ENCODE results near the gene ZSWIM7.

Gene ZSWIM7

GRCh38 chr17:15970500-15970899 lies 29.0 kb downstream of the ZSWIM7 start:
- H3K9me3 ChIP-seq (ENCODE audit: control insufficient read depth in 1 of 2, low read length in 2 of 2) = no peaks in the 10 kb centered on the region
- peaks cover 0 to 9% of the 10 kb centered on the region in 2 donors for H3K36me3 ChIP-seq (ENCODE audit: control insufficient read depth in 1 of 2, insufficient read depth in 2 of 2, low read length in 2 of 2)
- H3K4me3 ChIP-seq (ENCODE audit: low read depth in 1 of 2, low read length in 2 of 2) = no peak overlapping the region
- H3K27me3 ChIP-seq (ENCODE audit: low read depth, low read length) = no peaks in the 10 kb centered on the region
- peaks cover 4 to 8% of the 10 kb centered on the region in 2 donors for H3K4me1 ChIP-seq (ENCODE audit: control insufficient read depth in 1 of 2, insufficient read depth in 2 of 2, low read length in 2 of 2)
- no peak overlapping the region for H3K27ac ChIP-seq (ENCODE audit: low read length)

- Histone ChIP-seq H3K36me3 (ENCODE audit: control insufficient read depth in 1 of 2, insufficient read depth in 2 of 2, low read length in 2 of 2) (no peaks in the 10 kb centered on the region), H3K4me3 (ENCODE audit: low read depth in 1 of 2, low read length in 2 of 2) (no peak overlapping the region), H3K4me1 (ENCODE audit: control insufficient read depth in 1 of 2, insufficient read depth in 2 of 2, low read length in 2 of 2) (peaks cover 4 to 8% of the 10 kb centered on the region in 2 donors), H3K27ac (ENCODE audit: low read length) (no peak overlapping the region), H3K27me3 (ENCODE audit: low read depth, low read length) (no peaks in the 10 kb centered on the region), H3K9me3 (ENCODE audit: control insufficient read depth in 1 of 2, low read length in 2 of 2) (no peaks in the 10 kb centered on the region)
These were observed 30.0 kb downstream of the ZSWIM7 start for GRCh38 chr17:15969463-15969862.

- no peaks in the 10 kb centered on the region for H3K36me3 ChIP-seq (ENCODE audit: control insufficient read depth in 1 of 2, insufficient read depth in 2 of 2, low read length in 2 of 2)
- H3K27me3 ChIP-seq (ENCODE audit: low read depth, low read length) = no peaks in the 10 kb centered on the region
- no peak overlapping the region for H3K4me3 ChIP-seq (ENCODE audit: low read depth in 1 of 2, low read length in 2 of 2)
- no peaks in the 10 kb centered on the region for H3K9me3 ChIP-seq (ENCODE audit: control insufficient read depth in 1 of 2, low read length in 2 of 2)
- no peak overlapping the region for H3K27ac ChIP-seq (ENCODE audit: low read length)
- peaks cover 4 to 8% of the 10 kb centered on the region in 2 donors for H3K4me1 ChIP-seq (ENCODE audit: control insufficient read depth in 1 of 2, insufficient read depth in 2 of 2, low read length in 2 of 2)
These were observed 31.7 kb downstream of the ZSWIM7 start for GRCh38 chr17:15967706-15968399.

- Histone ChIP-seq H3K36me3 (ENCODE audit: control insufficient read depth in 1 of 2, insufficient read depth in 2 of 2, low read length in 2 of 2) (no peaks in the 10 kb centered on the region), H3K4me3 (ENCODE audit: low read depth in 1 of 2, low read length in 2 of 2) (peak overlapping the region in 1 of 2 donors; percentile 13), H3K27me3 (ENCODE audit: low read depth, low read length) (no peaks in the 10 kb centered on the region), H3K27ac (ENCODE audit: low read length) (peak overlapping the region; percentile 30), H3K9me3 (ENCODE audit: control insufficient read depth in 1 of 2, low read length in 2 of 2) (no peaks in the 10 kb centered on the region), H3K4me1 (ENCODE audit: control insufficient read depth in 1 of 2, insufficient read depth in 2 of 2, low read length in 2 of 2) (peaks cover 4 to 8% of the 10 kb centered on the region in 2 donors)
These were observed 32.6 kb downstream of the ZSWIM7 start for GRCh38 chr17:15966879-15967248.

- no peaks in the 10 kb centered on the region for H3K36me3 ChIP-seq (ENCODE audit: control insufficient read depth in 1 of 2, insufficient read depth in 2 of 2, low read length in 2 of 2)
- no peaks in the 10 kb centered on the region for H3K27me3 ChIP-seq (ENCODE audit: low read depth, low read length)
- H3K9me3 ChIP-seq (ENCODE audit: control insufficient read depth in 1 of 2, low read length in 2 of 2) = no peaks in the 10 kb centered on the region
- peak overlapping the region; percentile 30 for H3K27ac ChIP-seq (ENCODE audit: low read length)
- peak overlapping the region in 1 of 2 donors; percentile 13 for H3K4me3 ChIP-seq (ENCODE audit: low read depth in 1 of 2, low read length in 2 of 2)
- peaks cover 4 to 8% of the 10 kb centered on the region in 2 donors for H3K4me1 ChIP-seq (ENCODE audit: control insufficient read depth in 1 of 2, insufficient read depth in 2 of 2, low read length in 2 of 2)
These were observed 33.2 kb downstream of the ZSWIM7 start for GRCh38 chr17:15966183-15966878.

- H3K4me1 ChIP-seq (ENCODE audit: control insufficient read depth in 1 of 2, insufficient read depth in 2 of 2, low read length in 2 of 2) = peaks cover 4 to 8% of the 10 kb centered on the region in 2 donors
- H3K9me3 ChIP-seq (ENCODE audit: control insufficient read depth in 1 of 2, low read length in 2 of 2) = no peaks in the 10 kb centered on the region
- H3K27me3 ChIP-seq (ENCODE audit: low read depth, low read length) = no peaks in the 10 kb centered on the region
- no peaks in the 10 kb centered on the region for H3K36me3 ChIP-seq (ENCODE audit: control insufficient read depth in 1 of 2, insufficient read depth in 2 of 2, low read length in 2 of 2)
- H3K27ac ChIP-seq (ENCODE audit: low read length) = peak overlapping the region; percentile 30
- H3K4me3 ChIP-seq (ENCODE audit: low read depth in 1 of 2, low read length in 2 of 2) = no peak overlapping the region
These were observed 34.0 kb downstream of the ZSWIM7 start for GRCh38 chr17:15965528-15965927.

- Histone ChIP-seq H3K36me3 (ENCODE audit: control insufficient read depth in 1 of 2, insufficient read depth in 2 of 2, low read length in 2 of 2) (no peaks in the 10 kb centered on the region), H3K9me3 (ENCODE audit: control insufficient read depth in 1 of 2, low read length in 2 of 2) (no peaks in the 10 kb centered on the region), H3K4me1 (ENCODE audit: control insufficient read depth in 1 of 2, insufficient read depth in 2 of 2, low read length in 2 of 2) (peaks cover 7 to 8% of the 10 kb centered on the region in 2 donors), H3K4me3 (ENCODE audit: low read depth in 1 of 2, low read length in 2 of 2) (no peak overlapping the region), H3K27me3 (ENCODE audit: low read depth, low read length) (no peaks in the 10 kb centered on the region), H3K27ac (ENCODE audit: low read length) (no peak overlapping the region)
These were observed 35.8 kb downstream of the ZSWIM7 start for GRCh38 chr17:15963670-15964110.

- H3K9me3 ChIP-seq (ENCODE audit: control insufficient read depth in 1 of 2, low read length in 2 of 2) = no peaks in the 10 kb centered on the region
- no peak overlapping the region for H3K4me3 ChIP-seq (ENCODE audit: low read depth in 1 of 2, low read length in 2 of 2)
- peaks cover 0 to 9% of the 10 kb centered on the region in 2 donors for H3K4me1 ChIP-seq (ENCODE audit: control insufficient read depth in 1 of 2, insufficient read depth in 2 of 2, low read length in 2 of 2)
- no peaks in the 10 kb centered on the region for H3K36me3 ChIP-seq (ENCODE audit: control insufficient read depth in 1 of 2, insufficient read depth in 2 of 2, low read length in 2 of 2)
- H3K27ac ChIP-seq (ENCODE audit: low read length) = peak overlapping the region; percentile 42
- H3K27me3 ChIP-seq (ENCODE audit: low read depth, low read length) = no peaks in the 10 kb centered on the region
These were observed 41.0 kb downstream of the ZSWIM7 start for GRCh38 chr17:15958484-15958854.

- Histone ChIP-seq H3K4me3 (ENCODE audit: low read depth in 1 of 2, low read length in 2 of 2) (no peak overlapping the region), H3K36me3 (ENCODE audit: control insufficient read depth in 1 of 2, insufficient read depth in 2 of 2, low read length in 2 of 2) (no peaks in the 10 kb centered on the region), H3K4me1 (ENCODE audit: control insufficient read depth in 1 of 2, insufficient read depth in 2 of 2, low read length in 2 of 2) (peaks cover 0 to 9% of the 10 kb centered on the region in 2 donors), H3K27me3 (ENCODE audit: low read depth, low read length) (no peaks in the 10 kb centered on the region), H3K9me3 (ENCODE audit: control insufficient read depth in 1 of 2, low read length in 2 of 2) (no peaks in the 10 kb centered on the region), H3K27ac (ENCODE audit: low read length) (no peak overlapping the region)
These were observed 41.7 kb downstream of the ZSWIM7 start for GRCh38 chr17:15957608-15958307.

GRCh38 chr17:15957206-15957605 lies 42.3 kb downstream of the ZSWIM7 start:
- Histone ChIP-seq H3K4me3 (ENCODE audit: low read depth in 1 of 2, low read length in 2 of 2) (no peak overlapping the region), H3K4me1 (ENCODE audit: control insufficient read depth in 1 of 2, insufficient read depth in 2 of 2, low read length in 2 of 2) (peaks cover 0 to 9% of the 10 kb centered on the region in 2 donors), H3K27ac (ENCODE audit: low read length) (no peak overlapping the region), H3K36me3 (ENCODE audit: control insufficient read depth in 1 of 2, insufficient read depth in 2 of 2, low read length in 2 of 2) (no peaks in the 10 kb centered on the region), H3K9me3 (ENCODE audit: control insufficient read depth in 1 of 2, low read length in 2 of 2) (no peaks in the 10 kb centered on the region), H3K27me3 (ENCODE audit: low read depth, low read length) (no peaks in the 10 kb centered on the region)

- peaks cover 0 to 9% of the 10 kb centered on the region in 2 donors for H3K4me1 ChIP-seq (ENCODE audit: control insufficient read depth in 1 of 2, insufficient read depth in 2 of 2, low read length in 2 of 2)
- no peaks in the 10 kb centered on the region for H3K27me3 ChIP-seq (ENCODE audit: low read depth, low read length)
- no peaks in the 10 kb centered on the region for H3K9me3 ChIP-seq (ENCODE audit: control insufficient read depth in 1 of 2, low read length in 2 of 2)
- no peaks in the 10 kb centered on the region for H3K36me3 ChIP-seq (ENCODE audit: control insufficient read depth in 1 of 2, insufficient read depth in 2 of 2, low read length in 2 of 2)
- no peak overlapping the region for H3K4me3 ChIP-seq (ENCODE audit: low read depth in 1 of 2, low read length in 2 of 2)
- no peak overlapping the region for H3K27ac ChIP-seq (ENCODE audit: low read length)
These were observed 43.5 kb downstream of the ZSWIM7 start for GRCh38 chr17:15955793-15956541.
